Calu3 (cell line): ENCODE data around the gene TBL1XR1. TPM values are rescaled to one million over a fixed set of nuclear protein-coding genes. Genes with fewer than 3 reads are reported as not detected.

Experiments used
- BruUV-seq: library from RNA; stranded (reverse); fragments of 400-500 nt; replicated peaks from 2 replicates; lab custom pipeline; 2021; lab: Mats Ljungman, UMichigan
- CTCF ChIA-PET: fragments of 300-600 bp; sonication (Branson Sonifier 250); formaldehyde crosslinking; loops from one replicate; lab custom pipeline; 2022; ENCODE audit warnings: antibody characterized with exemption; lab: Charles Lee
- DNase-seq: peaks from one replicate; pipeline ENCODE4 v3.0.0; 2022
- H3K27ac Mint-ChIP-seq: one replicate; pipeline ENCODE4 v1.8.0; 2022; ENCODE audit warnings: mixed read lengths; ENCODE audit not compliant: unreplicated experiment
- H3K27me3 Mint-ChIP-seq: one replicate; pipeline ENCODE4 v1.8.0; 2022; ENCODE audit warnings: mixed read lengths; ENCODE audit not compliant: unreplicated experiment
- H3K36me3 Mint-ChIP-seq: one replicate; pipeline ENCODE4 v1.8.0; 2022; ENCODE audit warnings: mild to moderate bottlenecking, moderate library complexity, mixed read lengths; ENCODE audit not compliant: insufficient read depth, unreplicated experiment
- H3K4me1 Mint-ChIP-seq: one replicate; pipeline ENCODE4 v1.8.0; 2022; ENCODE audit warnings: mild to moderate bottlenecking, low read depth, mixed read lengths; ENCODE audit not compliant: unreplicated experiment
- H3K4me3 Mint-ChIP-seq: one replicate; pipeline ENCODE4 v1.8.0; 2022; ENCODE audit warnings: mild to moderate bottlenecking, low read depth, moderate library complexity, mixed read lengths; ENCODE audit not compliant: unreplicated experiment
- H3K9me3 Mint-ChIP-seq: one replicate; pipeline ENCODE4 v1.8.0; 2022; ENCODE audit warnings: low read depth, mixed read lengths; ENCODE audit not compliant: unreplicated experiment
- intact Hi-C: fragments of 100-400 bp; cut with micrococcal nuclease; formaldehyde crosslinking; loops from one replicate; pipeline ENCODE4 v1.10.0; 2022; ENCODE audit not compliant: unreplicated experiment
- total RNA-seq: library from RNA; stranded (reverse); gene quantifications from 2 replicates; pipeline ENCODE4 v1.2.3, GENCODE V29; 2022
- TF ChIP-seq, protein P1 (sequence below): fragments of 200-600 bp; IDR thresholded peaks from one replicate; pipeline ENCODE4 v1.8.0; 2022; ENCODE audit warnings: antibody characterized with exemption; ENCODE audit not compliant: unreplicated experiment

The TBL1XR1 gene
- total RNA-seq, 1 experiment from 2014 or later, result 206 TPM

DNA sequence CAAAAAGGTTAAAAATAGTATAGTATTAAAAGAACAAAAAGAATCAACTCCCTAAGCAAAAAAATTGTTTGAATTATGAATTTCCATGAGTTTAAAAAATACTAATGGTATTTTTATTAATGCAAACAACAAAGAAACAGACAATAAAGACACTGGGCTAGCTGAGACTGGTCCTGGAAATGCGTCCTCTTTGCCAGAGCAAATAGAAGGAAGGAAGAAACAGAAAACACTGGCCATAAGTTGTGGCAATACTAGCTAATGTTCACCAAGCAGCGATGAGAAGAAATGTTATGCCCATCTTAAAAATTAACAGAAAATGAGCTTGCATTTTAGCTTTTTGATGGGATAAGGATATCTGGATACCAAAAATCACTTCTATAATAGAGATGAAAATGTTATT lies 88.6 kb downstream of the TBL1XR1 start:
- no peak for DNase-seq
- H3K9me3 Mint-ChIP-seq, result no peaks in the 10 kb centered on the region
- CTCF ChIA-PET, result interaction anchor here (1.0 kb wide), 1 partner anchor 15 kb away, joined by 3 read pairs; no protein-coding TSS in a partner anchor
- TF ChIP-seq, protein P1, sequence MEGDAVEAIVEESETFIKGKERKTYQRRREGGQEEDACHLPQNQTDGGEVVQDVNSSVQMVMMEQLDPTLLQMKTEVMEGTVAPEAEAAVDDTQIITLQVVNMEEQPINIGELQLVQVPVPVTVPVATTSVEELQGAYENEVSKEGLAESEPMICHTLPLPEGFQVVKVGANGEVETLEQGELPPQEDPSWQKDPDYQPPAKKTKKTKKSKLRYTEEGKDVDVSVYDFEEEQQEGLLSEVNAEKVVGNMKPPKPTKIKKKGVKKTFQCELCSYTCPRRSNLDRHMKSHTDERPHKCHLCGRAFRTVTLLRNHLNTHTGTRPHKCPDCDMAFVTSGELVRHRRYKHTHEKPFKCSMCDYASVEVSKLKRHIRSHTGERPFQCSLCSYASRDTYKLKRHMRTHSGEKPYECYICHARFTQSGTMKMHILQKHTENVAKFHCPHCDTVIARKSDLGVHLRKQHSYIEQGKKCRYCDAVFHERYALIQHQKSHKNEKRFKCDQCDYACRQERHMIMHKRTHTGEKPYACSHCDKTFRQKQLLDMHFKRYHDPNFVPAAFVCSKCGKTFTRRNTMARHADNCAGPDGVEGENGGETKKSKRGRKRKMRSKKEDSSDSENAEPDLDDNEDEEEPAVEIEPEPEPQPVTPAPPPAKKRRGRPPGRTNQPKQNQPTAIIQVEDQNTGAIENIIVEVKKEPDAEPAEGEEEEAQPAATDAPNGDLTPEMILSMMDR, result no peak
- no peak overlapping the region for H3K4me3 Mint-ChIP-seq
- peaks cover 65% of the 10 kb centered on the region for H3K4me1 Mint-ChIP-seq
- no peak overlapping the region for H3K27ac Mint-ChIP-seq
- intact Hi-C loops, result no loop called here
- BruUV-seq, result no TSS peak
- H3K36me3 Mint-ChIP-seq, result no peaks in the 10 kb centered on the region
- H3K27me3 Mint-ChIP-seq, result no peaks in the 10 kb centered on the region

DNA sequence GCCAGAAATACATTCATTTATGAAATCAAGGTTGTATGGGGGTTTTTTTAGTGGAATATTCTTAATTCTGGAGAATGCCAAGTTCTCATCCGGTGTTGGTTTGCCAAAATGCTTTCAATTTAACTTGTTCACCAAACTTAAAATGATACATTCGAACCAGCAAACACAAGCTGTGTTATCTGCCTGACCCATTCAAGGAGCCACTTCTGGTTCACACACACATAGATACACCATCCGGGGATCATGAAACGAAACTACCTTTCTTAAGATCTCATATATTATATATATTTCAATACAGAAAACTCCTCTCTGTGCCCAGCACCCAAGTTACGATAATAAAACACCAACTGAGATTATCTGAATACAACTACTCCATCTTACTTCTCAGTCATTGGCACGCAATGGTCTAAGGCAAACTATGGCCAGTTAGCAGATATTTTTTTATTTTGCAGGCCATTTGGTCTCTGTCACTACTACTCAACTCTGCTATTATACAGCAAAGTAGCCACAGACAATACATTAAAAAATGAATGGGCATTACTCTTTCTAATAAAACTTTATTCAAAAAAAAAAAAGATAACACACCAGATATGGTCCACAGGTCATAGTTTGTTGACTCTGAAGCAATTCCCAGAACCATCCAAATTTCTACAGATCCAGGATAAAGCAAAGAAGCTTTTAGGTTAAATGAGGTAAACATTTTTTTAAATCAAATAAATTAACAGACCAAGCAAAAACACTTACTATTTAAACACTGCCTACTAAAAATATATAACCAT lies 89.6 kb downstream of the TBL1XR1 start:
- intact Hi-C loops, result no loop called here
- Mint-ChIP-seq H3K9me3 (no peaks in the 10 kb centered on the region), H3K4me3 (no peak overlapping the region), H3K36me3 (no peaks in the 10 kb centered on the region), H3K27me3 (no peaks in the 10 kb centered on the region), H3K27ac (no peak overlapping the region), H3K4me1 (peaks cover 63% of the 10 kb centered on the region)
- CTCF ChIA-PET, result no interaction called here
- BruUV-seq, result no TSS peak
- no peak for DNase-seq
- TF ChIP-seq, protein P1, result no peak

DNA sequence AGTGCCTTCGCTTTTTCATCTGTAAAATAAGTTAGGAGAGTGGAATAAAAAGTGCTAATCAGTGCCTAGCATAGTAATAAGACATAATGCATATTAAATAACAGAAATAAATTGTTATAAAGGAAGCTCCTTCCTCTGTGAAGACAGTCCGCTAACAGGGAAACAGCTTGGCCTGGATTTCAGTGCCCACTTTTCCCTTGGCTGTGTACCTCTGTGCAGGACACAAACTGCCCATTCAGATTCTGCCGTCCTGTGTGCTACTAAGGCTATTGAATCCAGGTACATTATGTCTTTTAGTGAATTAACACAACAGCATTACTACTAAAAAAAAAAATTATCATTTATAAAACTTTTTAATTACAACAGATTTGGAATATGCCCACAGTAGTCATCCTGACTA lies 90.7 kb downstream of the TBL1XR1 start:
- Mint-ChIP-seq H3K27ac (peak overlapping the region; percentile 13), H3K4me3 (no peak overlapping the region), H3K9me3 (no peaks in the 10 kb centered on the region), H3K4me1 (peaks cover 66% of the 10 kb centered on the region), H3K36me3 (no peaks in the 10 kb centered on the region), H3K27me3 (no peaks in the 10 kb centered on the region)
- CTCF ChIA-PET, result interaction anchor here (0.6 to 0.8 kb wide), 3 partner anchors 8 to 20 kb away, joined by 3 to 5 read pairs (median 4); no protein-coding TSS in a partner anchor
- BruUV-seq, result no TSS peak
- TF ChIP-seq, protein P1, result no peak
- DNase-seq, result no peak
- intact Hi-C loops, result no loop called here

DNA sequence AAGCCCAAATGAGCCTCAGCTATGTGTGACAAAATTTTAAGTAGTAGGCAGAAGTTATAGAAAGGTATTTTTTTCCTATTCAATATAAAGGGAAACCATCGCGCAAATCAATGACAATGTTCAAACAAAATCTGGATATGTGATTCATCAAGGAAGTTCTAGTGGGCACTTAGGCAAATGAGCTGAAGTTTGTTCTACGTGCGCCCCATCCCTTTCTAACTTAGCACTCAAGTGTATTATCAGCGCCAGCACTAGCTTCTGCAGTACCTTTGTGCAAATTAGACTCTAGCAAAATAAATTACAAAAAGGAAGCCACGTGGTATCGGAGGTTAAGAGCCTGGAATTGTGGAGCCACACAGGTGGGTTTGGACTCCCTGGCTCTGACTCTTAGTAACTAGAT lies 91.1 kb downstream of the TBL1XR1 start:
- no peaks in the 10 kb centered on the region for H3K27me3 Mint-ChIP-seq
- H3K9me3 Mint-ChIP-seq, result no peaks in the 10 kb centered on the region
- intact Hi-C loops, result no loop called here
- H3K36me3 Mint-ChIP-seq, result no peaks in the 10 kb centered on the region
- H3K27ac Mint-ChIP-seq, result peak overlapping the region; percentile 13
- BruUV-seq, result no TSS peak
- CTCF ChIA-PET, result interaction anchor here (0.6 to 0.8 kb wide), 3 partner anchors 8 to 20 kb away, joined by 3 to 5 read pairs (median 4); no protein-coding TSS in a partner anchor
- TF ChIP-seq, protein P1, result no peak
- H3K4me3 Mint-ChIP-seq, result no peak overlapping the region
- H3K4me1 Mint-ChIP-seq, result peaks cover 62% of the 10 kb centered on the region
- peak; percentile 23 for DNase-seq
